Measurements from ENCODE around the gene GAREM1.

The GAREM1 gene

GRCh38 chr18:32460171-32460731 is 10.4 kb downstream of the GAREM1 start:
- no peak overlapping the region for H3K4me3 ChIP-seq (replicated peaks in 1 of 2; ENCODE audit: low read depth in 2 of 2, low read length in 2 of 2)
- DNase-seq (ENCODE audit: low read depth in 2 of 2): no peak
- no peak for TF ChIP-seq CTCF (IDR thresholded peaks at IDR 0.05; ENCODE audit: low read depth, low read length)

DNA sequence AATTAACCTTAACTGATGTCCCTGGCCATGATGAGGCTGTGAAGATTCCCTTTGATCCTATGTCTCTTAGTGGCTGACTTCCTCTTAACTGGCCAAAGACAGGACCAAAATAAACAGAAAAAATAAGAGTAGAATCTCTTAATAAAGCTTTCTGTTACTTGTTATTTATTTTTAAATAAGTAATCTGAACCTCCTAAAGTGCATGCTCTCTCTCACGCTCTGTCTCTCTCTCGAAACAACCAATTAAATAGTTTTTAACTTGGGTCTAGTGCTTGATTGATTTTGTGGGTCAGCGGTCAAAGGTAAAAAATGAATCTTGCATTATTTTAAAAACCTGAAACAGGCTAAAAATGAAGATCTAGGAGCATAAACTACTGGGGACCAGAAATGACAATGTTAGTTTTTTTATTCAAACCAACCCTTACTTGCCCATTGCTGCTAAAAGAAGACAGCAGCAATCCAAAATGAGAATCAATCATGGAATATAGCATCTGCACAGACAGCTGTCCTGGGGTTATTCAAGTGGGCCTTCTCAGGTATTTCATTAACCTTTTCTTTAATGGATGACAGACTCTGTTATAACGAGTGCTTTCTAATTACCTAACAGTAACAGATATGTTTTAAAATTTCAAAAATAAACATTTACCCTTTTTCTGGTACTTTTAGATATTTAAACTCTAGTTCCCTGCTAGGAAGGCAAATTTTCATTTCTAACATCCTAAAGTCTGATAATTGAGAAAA is 11.2 kb downstream of the GAREM1 start:
- no peak for TF ChIP-seq CTCF (IDR thresholded peaks at IDR 0.05; ENCODE audit: low read depth, low read length)
- H3K4me3 ChIP-seq (replicated peaks in 1 of 2; ENCODE audit: low read depth in 2 of 2, low read length in 2 of 2): no peak overlapping the region

GRCh38 chr18:32455361-32455760 is 15.3 kb downstream of the GAREM1 start:
- DNase-seq (ENCODE audit: low read depth in 2 of 2): no peak
- H3K4me3 ChIP-seq (replicated peaks in 1 of 2; ENCODE audit: low read depth in 2 of 2, low read length in 2 of 2): no peak overlapping the region
- TF ChIP-seq CTCF (IDR thresholded peaks at IDR 0.05; ENCODE audit: low read depth, low read length): no peak

More for the DNA sequence above, 11.2 kb downstream of the GAREM1 start:
- no peak for DNase-seq (ENCODE audit: low read depth in 2 of 2)

- peak in 1 of 2 donors; percentile 32 for DNase-seq (ENCODE audit: low read depth in 2 of 2)
- no peak overlapping the region for H3K4me3 ChIP-seq (replicated peaks in 1 of 2; ENCODE audit: low read depth in 2 of 2, low read length in 2 of 2)
- no peak for TF ChIP-seq CTCF (IDR thresholded peaks at IDR 0.05; ENCODE audit: low read depth, low read length)
These were observed 16.1 kb downstream of the GAREM1 start for GRCh38 chr18:32454593-32454992.

DNA sequence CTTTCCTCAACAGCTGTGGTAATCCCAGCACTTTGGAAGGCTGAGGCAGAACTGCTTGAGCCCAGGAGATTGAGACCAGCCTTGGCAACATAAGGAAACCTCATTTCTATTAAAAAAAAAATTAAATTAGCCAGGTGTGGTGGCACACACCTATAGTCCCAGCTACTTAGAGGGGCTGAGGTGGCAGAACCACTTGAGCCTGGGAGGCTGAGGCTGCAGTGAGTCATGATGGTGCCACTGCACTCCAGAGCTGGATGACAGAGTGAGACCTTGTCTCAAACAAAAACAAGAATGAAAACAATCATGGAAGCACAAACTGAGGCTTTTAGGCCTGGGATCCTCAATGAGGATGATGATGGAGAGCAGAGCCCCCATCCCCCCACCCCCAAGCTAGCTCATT is 19.8 kb downstream of the GAREM1 start:
- no peak for TF ChIP-seq CTCF (IDR thresholded peaks at IDR 0.05; ENCODE audit: low read depth, low read length)
- DNase-seq (ENCODE audit: low read depth in 2 of 2): no peak
- no peak overlapping the region for H3K4me3 ChIP-seq (replicated peaks in 1 of 2; ENCODE audit: low read depth in 2 of 2, low read length in 2 of 2)

DNA sequence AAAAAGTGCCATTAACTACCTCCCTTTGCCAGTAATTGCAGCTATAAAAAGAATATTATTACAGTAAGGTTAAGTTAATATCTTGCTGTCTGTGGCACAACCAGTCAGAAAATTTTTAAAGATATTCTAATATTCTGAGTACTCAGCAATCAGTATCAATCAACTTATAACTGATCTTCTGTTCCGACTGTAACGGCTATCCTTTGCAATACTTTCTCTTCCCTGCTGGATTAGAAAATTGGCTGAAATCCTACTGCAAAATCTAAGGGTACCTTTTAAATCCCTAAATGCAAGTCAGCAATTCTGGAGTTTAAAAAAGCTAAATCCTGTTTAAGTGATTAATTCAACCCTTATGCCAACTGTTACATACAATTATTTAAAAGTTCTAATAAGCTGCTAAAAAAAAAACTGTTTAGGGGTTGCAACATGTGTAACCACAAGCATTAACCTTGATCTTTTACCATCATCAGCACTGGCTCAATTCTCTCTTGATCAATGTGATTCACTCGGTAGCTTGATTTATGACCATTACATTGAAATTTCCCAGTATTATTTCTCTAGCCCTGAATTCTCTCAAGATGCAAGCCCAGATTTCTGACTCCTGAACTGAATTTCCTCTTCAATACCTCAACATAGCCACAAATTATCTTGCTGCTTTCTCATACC is 20.5 kb downstream of the GAREM1 start:
- no peak for TF ChIP-seq CTCF (IDR thresholded peaks at IDR 0.05; ENCODE audit: low read depth, low read length)
- no peak overlapping the region for H3K4me3 ChIP-seq (replicated peaks in 1 of 2; ENCODE audit: low read depth in 2 of 2, low read length in 2 of 2)
- DNase-seq (ENCODE audit: low read depth in 2 of 2): no peak
